RCC 7860 (cell line): ENCODE data around the gene RGL3.
"Not testable (repeated sequence)": the region's sequence is repeated elsewhere in the genome, so short reads cannot be mapped to it uniquely, and the experiment has no call there.

Experiments
- DNase-seq: peaks from one replicate; pipeline ENCODE4 v3.0.0-alpha.2; 2015; ENCODE audit warnings: low spot score
- FAIRE-seq: peaks from 2 replicates; lab custom pipeline; 2012; peaks lifted over from hg19 to GRCh38; lab: Jason Lieb, UNC

Gene RGL3

DNA sequence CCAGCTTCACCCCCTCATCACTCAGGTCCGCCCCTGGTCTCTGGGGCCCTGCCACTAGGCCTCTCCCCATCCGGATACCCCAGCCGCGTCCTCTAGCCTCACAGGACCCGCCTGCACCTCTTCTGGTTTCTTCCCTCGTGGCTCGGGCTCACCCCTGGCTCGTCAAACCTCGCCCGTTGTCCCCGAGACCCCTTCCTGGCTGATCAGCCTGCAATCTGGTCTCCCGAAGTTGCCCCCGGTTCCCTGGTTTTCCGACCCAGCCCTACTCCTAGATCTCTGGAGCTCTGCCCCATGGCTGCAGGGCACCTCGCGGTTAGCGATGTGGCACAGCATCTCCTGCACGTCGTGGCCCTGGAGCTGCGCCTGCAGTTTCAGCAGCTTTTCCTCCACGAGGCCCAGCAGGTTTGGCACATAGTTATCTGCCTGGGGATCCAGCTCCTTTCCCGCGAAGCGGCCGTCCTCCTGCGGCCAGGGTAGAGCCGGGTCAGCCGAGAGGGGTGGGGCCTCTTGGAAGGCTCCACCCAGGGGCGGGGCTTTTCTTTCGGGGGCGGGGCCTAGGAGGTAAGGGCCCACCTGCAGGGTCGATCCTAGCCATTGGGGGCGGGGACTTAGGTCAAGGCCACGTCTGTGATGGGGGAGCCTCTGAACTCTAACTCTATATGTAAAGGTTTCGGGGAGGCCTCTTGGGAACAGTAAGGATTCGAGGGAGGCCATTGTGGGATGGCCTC is 2.4 kb upstream of the RGL3 start:
- FAIRE-seq (no peak), DNase-seq (no peak)

DNA sequence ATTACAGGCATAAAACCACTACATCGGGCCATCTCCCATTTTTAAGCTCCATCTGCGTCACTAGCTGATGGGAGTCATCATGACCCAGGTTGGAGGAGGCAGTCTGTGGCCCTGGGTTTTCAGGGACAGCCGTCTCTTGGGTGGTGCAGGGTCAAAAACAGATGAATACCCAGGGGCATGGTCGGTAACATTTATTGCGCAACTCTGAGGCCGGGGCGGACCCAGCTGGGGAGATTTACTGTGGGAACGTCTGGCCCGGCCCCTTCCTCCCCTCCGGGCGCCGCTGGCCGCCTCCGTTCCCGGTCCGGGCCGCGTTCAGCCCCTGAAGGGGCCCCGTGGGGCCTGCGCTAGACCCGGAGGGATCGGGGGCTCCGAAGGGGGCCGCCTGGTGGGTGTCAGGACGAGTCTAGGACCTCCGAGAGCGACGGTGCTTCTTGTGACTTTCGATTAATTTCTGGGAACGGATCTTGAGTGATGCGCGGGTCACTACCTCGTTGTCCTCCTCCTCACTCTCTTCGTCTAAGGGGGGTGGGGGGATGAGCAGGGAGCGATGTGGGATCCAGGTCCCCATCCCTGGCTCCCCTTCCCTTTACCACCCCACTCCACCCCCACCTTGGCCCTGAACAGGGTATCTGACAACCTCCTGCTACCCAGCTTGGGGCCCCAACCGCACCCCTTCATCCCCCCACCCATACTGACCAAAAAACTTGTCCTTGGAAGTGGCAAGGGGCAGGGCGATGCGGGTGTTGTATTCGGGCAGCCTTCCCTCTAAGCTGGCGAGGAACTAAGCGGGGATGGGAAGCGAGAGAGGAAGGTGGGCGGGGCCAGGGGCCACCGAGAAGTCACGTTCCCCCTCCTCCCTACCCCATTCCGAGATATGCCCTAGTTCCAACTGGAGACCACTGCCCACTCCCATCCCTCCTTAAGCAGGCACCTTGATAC is 1.6 kb upstream of the RGL3 start:
- DNase-seq (no peak), FAIRE-seq (no peak)

DNA sequence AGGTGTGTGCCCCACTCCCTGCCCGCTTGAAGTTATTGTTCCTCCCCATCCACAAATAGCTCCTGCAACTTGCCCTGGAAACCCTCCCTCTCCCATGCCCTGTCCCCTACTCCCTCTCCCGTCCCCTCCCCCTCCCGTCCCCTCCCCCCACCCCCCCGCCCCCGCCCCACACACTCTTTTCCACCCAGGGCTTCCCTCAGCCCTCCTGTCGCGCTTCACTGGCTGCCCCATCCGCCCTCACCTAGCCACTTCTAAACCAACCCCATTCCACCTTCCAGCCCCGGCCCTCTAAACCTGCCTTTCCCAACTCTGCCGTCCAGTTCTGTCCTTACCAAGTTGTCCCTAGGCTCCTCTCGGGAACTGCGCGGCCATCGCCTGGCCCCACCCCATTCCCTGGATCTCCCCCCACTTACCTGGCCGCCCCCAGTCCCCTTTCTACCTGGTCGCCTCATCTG is 993 bp downstream of the RGL3 start:
- no peak for FAIRE-seq
- DNase-seq, result no peak

DNA sequence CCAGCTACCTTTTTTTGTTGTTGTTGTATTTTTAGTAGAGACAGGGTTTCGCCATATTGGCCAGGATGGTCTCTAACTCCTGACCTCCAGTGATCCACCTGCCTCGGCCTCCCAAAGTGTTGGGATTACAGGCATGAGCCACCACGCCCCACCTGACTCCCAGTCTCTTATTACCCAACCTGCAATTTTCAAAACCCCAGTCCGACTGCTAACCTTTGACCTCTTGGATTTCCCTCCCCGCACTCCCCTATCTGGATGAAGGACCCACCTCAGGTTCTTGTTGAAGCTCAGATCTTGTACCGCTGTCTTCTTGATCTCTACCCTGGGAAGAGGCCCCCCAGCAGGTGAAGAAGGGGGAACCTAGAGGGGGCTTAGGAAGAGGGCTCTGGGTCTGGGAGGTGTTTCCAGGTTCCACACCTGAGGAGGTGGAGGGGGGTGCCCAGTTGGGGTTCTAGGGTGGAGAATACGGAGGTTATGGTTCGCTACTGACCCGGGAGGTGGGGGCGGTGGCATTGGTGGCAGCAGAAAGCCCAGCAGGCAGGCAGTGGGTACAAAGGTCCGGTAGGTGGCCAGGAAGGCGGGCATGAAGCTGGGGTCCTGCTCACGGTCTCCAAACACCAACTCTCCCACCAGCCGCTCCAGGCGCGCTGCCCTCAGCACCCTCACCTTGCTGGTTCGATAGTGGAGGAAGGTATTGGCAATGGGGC is 2.6 kb downstream of the RGL3 start:
- no peak for FAIRE-seq
- no peak for DNase-seq

DNA sequence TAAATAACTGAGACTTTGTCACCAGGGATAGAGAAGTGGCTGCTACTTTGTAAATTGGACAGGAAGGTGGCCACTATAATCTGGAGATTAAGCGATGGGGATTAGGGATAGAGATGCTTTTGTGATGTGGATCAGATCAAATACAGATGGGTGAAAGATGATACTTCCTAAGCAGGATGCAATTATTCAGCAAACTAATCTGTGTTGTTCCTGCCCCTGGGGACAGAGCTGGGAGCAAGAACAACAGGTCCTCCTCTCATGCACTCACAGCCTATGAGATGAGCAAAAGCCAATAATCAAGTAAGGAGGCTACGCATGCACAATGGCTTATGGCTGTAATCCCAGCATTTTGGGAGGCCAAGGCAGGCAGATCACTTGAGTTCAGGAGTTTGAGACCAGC is 4.6 kb downstream of the RGL3 start:
- DNase-seq, result no peak

DNA sequence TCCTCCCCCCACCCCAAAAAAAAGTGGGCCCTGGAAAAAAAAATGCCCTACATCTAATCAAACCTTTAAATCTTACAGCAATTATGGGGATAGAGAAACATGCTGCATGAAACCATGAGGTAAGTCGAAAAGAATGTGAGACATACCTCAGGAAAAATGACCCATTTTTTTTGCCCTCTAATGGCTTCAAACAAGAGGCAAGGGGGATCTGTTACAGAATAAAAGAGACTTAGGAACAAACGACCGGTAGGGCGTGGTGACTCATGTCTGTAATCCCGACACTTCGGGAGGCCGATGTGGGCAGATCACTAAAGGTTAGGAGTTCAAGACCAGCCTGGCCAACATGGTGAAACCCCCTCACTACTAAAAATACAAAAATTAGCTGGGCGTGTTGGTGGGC is 8.4 kb downstream of the RGL3 start:
- no peak for FAIRE-seq
- DNase-seq, result peak; percentile 64

More for the DNA sequence above, 4.6 kb downstream of the RGL3 start:
- no peak for FAIRE-seq

DNA sequence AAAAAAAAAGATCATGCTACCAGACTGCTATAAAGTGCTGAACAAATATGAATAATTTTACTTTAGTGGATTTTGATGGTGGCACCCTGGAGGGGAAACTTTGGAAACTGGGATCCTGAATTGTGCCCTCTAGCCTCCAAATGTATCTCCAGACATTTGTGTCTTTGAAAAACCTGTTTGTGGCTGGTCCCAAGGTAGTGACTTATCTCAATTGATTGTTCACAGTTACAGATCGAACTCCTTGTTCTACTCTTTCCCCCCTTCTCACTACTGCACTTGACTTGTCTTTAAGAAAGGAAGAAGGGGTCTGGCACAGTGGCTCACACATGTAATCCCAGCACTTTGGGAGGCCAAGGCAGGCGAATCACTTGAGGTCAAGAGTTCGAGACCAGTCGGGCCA is 10.5 kb downstream of the RGL3 start:
- DNase-seq, result no peak
- no peak for FAIRE-seq

DNA sequence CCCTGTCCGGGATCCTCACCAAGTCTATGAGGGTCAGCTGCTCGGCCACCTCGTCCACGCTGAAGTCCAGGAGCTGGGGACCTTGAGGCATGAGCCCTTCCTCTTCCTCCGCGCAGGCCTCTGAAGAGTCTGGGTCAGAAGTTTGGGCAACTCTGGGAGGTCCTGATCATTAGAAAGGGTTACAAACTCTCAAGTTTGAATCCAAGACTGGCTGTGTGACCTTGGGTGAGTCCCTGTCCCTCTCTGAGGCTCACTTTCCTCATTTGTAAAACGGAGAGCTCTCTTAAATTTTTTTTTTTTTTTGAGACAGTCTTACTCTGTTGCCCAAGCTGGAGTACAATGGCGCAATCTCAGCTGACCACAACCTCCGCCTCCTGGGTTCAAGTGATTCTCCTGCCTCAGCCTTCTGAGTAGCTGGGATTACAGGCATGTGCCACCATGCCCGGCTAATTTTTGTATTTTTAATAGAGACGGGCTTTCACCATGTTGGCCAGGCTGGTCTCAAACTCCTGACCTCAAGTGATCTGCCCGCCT is 12.3 kb downstream of the RGL3 start:
- DNase-seq, FAIRE-seq: not testable (repeated sequence)

DNA sequence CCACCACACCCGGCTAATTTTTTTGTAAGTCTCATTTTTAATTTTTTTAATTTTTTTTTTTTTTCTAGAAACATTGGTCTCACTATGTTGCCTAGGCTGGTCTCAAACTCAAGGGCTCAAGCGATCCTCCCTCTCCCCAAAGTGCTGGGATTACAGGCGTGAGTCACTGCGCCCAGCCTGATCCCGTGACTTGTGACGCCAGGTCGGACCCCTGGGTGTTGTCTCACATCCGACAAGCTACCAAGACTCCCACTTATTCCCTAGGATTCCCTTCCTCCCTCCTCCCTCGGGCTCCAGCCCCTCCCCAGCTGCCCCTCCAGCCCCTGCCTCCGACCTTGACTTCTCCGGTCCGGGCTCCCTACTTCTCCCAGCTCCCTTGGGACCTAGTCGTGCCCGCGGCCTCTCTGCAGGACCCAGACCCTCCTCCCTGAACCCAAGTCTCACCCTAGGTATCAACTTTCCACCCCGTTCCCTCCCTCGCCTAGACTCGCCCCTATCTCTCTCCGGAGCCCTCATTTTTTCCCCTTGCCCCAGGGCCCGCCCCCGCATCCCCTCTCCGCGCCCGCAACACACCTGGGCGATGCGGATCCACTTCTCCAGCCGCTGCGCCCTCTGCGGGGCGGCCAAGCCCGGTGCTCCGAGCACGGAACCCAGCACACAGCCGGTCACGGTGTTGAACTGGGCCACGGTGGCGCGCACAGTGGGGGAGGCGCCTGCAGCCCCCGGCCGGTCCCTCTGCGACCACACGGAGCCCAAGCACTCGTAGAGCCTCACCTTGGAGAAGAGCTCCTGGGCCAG is 13.1 kb downstream of the RGL3 start:
- FAIRE-seq, result no peak
- no peak for DNase-seq

DNA sequence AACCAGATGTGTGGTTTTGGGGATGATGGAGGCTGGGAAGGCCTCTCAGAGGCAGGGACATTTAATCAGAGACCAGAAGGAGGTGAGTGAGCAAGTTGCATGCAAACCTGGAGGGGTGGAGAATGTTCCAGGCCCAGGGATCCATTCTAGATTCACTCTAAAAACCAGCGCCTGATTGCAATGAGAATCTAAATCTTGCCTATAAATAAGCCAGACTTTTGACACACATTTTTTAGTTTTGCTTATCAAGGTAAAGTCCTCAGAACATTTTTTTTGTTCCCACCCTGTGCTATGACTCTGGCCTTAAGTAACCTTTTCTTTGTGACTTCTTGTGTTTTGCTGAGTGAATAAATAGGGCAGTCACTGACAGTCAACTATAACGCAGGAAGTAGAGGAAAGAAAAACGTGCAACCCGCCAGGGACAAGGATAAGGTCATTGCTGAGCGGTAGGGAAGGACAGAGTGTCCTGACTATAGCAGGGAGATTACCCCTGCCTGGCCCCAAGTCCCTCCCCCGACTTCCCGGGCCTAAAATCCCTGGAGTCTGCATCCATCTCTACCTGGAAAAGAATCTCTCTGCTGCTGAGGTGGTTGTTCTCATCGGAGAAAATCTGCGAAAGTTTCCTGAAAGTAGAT is 14.4 kb downstream of the RGL3 start:
- DNase-seq (no peak), FAIRE-seq (no peak)

DNA sequence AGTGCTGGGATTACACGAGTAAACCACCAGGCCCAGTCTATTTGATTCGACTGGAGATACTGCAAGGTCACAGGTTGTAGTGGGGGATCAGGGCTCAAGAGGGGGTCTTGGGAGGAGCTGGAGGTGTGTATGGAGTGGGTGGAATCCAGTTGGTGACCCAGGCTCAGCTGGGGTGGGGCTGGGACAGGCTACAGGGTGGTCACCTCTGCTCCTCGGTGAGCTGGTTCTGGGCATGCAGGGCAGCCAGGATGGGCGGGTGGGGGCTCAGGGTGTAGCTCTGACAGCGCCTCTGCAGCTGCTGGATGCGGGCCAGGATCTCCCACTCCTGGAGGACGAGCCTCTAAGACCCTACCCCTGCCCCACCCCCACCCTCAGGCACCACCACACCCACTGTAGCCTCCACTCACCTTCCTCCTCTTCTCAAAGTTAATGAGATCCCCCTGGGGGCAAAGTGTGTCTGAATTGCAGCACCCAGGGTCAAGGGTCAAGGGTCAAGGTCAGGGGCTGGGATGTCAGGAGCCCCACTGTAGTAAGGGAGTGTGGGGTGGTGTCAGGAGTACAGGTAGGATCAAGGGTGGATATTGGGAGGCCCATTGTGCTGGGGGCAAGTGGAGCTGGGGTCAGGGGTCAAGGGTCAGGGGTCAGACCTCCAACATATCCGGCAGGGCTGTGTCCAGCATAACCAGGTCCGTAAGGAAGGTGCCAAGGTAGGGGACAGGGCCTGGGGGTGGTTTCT is 17.1 kb downstream of the RGL3 start:
- no peak for DNase-seq
- no peak for FAIRE-seq

DNA sequence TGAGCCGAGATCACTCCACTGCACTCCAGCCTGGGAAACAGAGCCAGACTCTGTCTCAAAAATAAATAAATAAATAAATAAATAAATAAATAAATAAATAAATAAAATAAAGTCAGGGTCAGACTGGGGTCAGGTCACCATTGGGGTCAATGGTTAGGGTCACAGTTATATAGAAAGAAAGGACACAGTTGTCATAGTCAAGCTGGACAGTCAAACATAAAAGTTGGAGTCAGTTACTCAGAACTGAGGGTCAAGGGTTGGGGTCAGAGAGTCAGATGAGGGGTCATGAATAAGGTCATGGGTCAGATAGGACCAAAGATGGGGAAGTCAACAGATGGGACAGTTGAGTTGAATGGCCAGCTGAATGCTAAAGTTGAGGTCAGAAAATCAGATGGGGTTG is 18.3 kb downstream of the RGL3 start:
- DNase-seq (no peak), FAIRE-seq (no peak)

DNA sequence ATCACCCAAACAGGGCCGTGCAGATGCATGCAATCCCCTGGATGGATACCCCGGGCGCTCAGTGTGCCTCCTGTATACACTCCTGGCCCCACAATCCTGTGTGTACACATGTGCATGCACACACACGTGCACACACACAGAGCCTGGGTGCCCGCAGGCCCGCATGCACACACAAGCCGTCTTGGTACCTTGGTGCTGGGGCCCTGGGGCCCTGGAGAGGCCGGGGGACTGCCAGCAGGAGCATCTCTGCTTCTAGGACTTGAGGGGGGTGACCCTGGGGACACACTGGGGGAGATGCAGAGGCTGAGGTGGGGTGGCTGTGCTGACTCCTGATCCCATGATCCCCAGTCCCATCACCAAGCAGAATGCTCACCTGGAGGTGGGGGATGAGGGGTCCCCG is 19.4 kb downstream of the RGL3 start:
- DNase-seq, result no peak
- FAIRE-seq, result no peak

DNA sequence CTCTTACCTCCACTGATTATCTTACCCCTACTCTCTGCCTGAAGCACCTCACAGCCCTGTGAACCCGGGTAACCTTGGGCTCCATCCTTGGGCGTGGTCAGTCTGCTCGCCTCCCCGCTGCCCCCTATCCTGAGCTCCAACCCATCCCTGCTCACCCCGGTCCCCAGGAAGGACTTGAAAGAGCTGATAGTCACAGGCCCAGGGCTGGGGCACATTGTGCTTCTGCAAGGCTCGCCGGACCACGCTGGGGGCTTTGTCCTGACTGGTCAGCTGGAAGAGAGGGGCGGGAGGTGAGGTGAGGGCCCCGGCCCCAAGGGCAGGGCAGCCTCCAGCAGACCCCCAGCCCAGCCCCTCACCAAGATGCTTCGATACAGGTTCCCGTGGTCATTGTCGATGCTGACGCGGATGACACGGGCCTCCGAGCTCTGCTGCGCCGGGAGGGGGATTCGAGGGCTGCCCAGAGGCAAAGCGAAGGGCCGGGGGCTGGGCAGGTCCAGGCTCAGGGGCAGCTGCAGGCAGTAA is 22.0 kb downstream of the RGL3 start:
- FAIRE-seq (no peak), DNase-seq (no peak)

DNA sequence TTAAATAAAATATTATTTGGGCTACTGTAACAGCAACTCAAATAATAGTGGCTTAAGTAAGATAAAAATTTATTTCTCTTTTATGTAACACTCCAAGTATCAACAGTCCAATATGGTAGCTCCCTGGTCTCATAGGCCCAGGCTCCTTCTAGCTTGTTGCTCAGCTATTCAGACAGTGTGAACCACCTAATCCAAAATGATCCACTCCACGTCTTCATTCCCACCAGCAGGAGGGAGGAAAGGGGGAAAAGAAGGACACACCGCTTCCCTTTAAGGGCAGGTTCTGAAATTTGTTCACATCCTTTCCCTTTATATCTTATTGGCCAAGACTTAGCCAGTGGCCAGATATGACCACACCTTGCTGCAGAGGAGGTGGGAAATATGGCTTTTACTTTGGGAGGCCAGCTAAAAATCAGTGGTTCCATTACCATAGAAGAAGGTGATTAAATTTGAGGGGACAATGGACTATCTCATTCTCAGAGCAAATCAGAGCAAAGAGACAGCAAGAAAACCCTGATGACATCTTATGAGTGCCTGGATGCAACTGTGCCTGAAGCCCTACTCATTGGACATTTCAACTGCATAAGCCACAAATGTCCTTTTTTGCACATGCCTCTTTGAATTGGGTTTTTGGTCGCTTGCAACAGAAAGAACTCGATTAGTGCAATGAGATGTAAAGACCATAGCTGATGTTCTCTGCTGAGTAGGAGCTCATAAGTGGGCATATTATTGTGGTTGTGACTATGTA is 28.0 kb downstream of the RGL3 start:
- FAIRE-seq (no peak), DNase-seq (no peak)

DNA sequence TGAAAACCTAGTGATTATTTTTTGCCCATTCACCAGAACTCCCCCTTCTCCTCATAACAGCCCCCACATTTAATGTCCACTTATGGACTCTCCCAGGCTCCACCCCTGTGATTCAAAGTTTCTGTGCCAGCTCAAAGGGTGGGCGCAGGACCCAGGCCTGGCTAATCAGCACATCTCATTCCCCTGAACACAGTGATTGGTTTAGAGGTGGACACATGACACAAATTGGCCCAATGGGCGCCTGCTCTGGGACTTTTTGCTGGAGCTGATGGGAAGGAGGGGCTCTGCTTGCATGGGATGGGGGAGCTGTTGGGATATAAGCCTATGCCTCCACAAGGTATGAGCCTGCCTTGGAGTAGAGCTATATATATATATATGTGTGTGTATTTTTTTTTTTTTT is 28.8 kb downstream of the RGL3 start:
- DNase-seq, result no peak
- FAIRE-seq, result no peak

DNA sequence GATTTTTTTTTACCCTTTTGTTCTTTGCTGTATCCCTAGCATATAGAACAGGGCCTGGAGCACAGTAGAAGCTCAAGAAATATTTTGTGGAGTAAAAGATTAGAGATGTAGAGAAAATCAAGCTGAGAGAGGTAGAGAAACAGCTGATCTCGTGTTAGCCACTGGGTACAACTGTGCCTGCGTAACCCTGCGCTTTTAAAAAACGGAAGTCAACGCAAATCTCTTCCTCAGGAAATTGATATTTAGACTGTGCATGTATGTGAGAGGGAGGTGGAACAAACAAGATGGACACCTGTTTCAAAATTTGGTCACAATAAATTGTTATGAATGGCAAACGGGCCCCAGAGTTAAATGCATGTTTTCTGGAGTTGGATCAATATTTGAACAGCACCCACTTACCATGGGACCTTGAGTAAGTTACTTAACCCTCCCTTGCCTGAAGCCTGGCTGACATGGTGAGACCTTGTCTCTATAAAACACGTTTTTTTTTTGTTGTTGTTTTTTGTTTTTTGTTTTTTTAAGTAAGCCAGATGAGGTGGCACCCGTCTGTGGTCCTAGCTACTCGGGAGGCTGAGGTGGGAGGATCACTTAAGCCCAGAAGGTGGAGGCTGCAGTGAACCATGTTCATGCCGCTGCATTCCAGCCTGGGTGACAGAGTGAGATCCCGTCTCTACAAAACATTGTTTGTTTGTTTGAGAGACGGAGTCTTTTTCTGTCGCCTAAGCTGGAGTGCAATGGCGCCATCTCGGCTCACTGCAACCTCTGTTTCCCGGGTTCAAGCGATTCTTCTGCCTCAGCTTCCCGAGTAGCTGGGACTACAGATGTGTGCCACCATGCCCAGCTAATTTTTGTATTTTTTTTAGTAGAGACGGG is 31.7 kb downstream of the RGL3 start:
- no peak for DNase-seq
- FAIRE-seq, result no peak
